Testis (tissue), 2 donors: ENCODE results near the gene COL4A2.

Source experiments
- POLR2A ChIP-seq: fragments of 450-650 bp; IDR thresholded peaks from one replicate; pipeline ENCODE4 v1.6.1; 2017; ENCODE audit warnings: antibody characterized with exemption, mild to moderate bottlenecking, moderate library complexity
- TF ChIP-seq, protein P1 (sequence below), 3 experiments: fragments of 450-650 bp in 2 of 3; fragments of 200-600 bp in 1 of 3; sonication (generic) in 1 of 3; IDR thresholded peaks; one replicate each; pipeline ENCODE4 v1.5.1; 2016 to 2019; ENCODE audit warnings: antibody characterized with exemption in 3 of 3, mild to moderate bottlenecking in 2 of 3, moderate library complexity in 1 of 3

GRCh38 chr13:110322126-110322827 lies 15.2 kb downstream of the COL4A2 start:
- TF ChIP-seq, protein P1, sequence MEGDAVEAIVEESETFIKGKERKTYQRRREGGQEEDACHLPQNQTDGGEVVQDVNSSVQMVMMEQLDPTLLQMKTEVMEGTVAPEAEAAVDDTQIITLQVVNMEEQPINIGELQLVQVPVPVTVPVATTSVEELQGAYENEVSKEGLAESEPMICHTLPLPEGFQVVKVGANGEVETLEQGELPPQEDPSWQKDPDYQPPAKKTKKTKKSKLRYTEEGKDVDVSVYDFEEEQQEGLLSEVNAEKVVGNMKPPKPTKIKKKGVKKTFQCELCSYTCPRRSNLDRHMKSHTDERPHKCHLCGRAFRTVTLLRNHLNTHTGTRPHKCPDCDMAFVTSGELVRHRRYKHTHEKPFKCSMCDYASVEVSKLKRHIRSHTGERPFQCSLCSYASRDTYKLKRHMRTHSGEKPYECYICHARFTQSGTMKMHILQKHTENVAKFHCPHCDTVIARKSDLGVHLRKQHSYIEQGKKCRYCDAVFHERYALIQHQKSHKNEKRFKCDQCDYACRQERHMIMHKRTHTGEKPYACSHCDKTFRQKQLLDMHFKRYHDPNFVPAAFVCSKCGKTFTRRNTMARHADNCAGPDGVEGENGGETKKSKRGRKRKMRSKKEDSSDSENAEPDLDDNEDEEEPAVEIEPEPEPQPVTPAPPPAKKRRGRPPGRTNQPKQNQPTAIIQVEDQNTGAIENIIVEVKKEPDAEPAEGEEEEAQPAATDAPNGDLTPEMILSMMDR (IDR thresholded peaks at IDR 0.05) = no peak
- no peak for TF ChIP-seq POLR2A
